Stomach (tissue), 9 donors: ENCODE measurements around the gene ACSL6. TPM values are rescaled to one million over a fixed set of nuclear protein-coding genes. Genes with fewer than 3 reads are reported as not detected.

Experiments used
- DNase-seq, 2 donors: peaks; one replicate each; pipeline versions ENCODE4 v3.0.0 to v3.0.0-alpha.2; 2013 to 2019
- H3K27ac ChIP-seq, 5 donors: fragments of 200-600 bp in 4 of 5; sonication (generic) in 4 of 5; one replicate each; pipeline ENCODE4 v1.5.1; 2013 to 2019; ENCODE audit warnings: mild to moderate bottlenecking in 1 of 5, moderate library complexity in 1 of 5
- H3K27me3 ChIP-seq, 3 donors: fragments of 200-600 bp; sonication (generic); one replicate each; pipeline ENCODE4 v1.5.1; 2017 to 2019; ENCODE audit warnings: mixed run types in 1 of 3
- H3K36me3 ChIP-seq, 4 donors: fragments of 200-600 bp; sonication (generic); 1 replicate in 3 of 4; 2 replicates in 1 of 4; pipeline ENCODE4 v1.5.1; 2016 to 2019
- H3K4me1 ChIP-seq, 4 donors: fragments of 200-600 bp; sonication (generic); one replicate each; pipeline ENCODE4 v1.5.1; 2016 to 2019
- H3K4me3 ChIP-seq, 4 donors: fragments of 200-600 bp; sonication (generic) in 3 of 4; one replicate each; pipeline ENCODE4 v1.5.1; 2016 to 2019; ENCODE audit warnings: mild to moderate bottlenecking in 1 of 4
- H3K9me3 ChIP-seq, 4 donors: fragments of 200-600 bp; sonication (generic); one replicate each; pipeline ENCODE4 v1.5.1; 2016 to 2019
- CTCF ChIP-seq, 7 experiments: fragments of 450-650 bp in 4 of 7; fragments of 200-600 bp in 3 of 7; sonication (generic) in 3 of 7; IDR thresholded peaks; one replicate each; pipeline ENCODE4 v1.5.1; 2016 to 2019; ENCODE audit warnings: antibody characterized with exemption in 7 of 7, control low read depth in 2 of 7, mild to moderate bottlenecking in 1 of 7
- EP300 ChIP-seq: sonication (generic); formaldehyde crosslinking; IDR thresholded peaks from one replicate; pipeline ENCODE4 v1.6.1; 2017; ENCODE audit warnings: antibody characterized with exemption
- POLR2A ChIP-seq, 4 donors: fragments of 450-650 bp; IDR thresholded peaks; one replicate each; pipeline ENCODE4 v1.6.1; 2016; ENCODE audit warnings: antibody characterized with exemption in 4 of 4, control low read depth in 2 of 4, mild to moderate bottlenecking in 1 of 4, moderate library complexity in 1 of 4
- POLR2AphosphoS5 ChIP-seq, 3 donors: sonication (generic); formaldehyde crosslinking; IDR thresholded peaks; one replicate each; pipeline ENCODE4 v1.6.1; 2016; ENCODE audit warnings: antibody characterized with exemption in 3 of 3
- WGBS, 5 donors: extraction: QIAGEN DNeasy Blood & Tissue Kit in 3 of 5; methylation state at CpG; one replicate each; pipeline versions ENCODE4 v1.1.5 to v1.1.7; 2013 to 2018; 5-methylcytosine and 5-hydroxymethylcytosine counted together
- intact Hi-C: fragments of 100-400 bp; cut with DNase I; formaldehyde crosslinking; loops from one replicate; pipeline ENCODE4 v1.15.1; 2023; ENCODE audit warnings: low total_unique reads
- polyA plus RNA-seq, 3 donors: library from polyadenylated mRNA; stranded (reverse); fragments of 200-250 nt; gene quantifications; one replicate each; pipeline ENCODE4 v1.2.3, GENCODE V29; 2013
- total RNA-seq, 5 donors: library from RNA; depleted of rRNA; stranded (reverse); fragments of >200 nt; gene quantifications; one replicate each; pipeline versions ENCODE4 v1.1.0 to v1.2.3, GENCODE V29; 2014 to 2016
- donor health status: healthy with polysubstance abuse.
- donor health status: Bipolar disorder and iron deficiency.
- donor health status: healthy.

ACSL6 gene
- total and polyA plus RNA-seq, 8 donors = 0.19 to 7.2 (median 1.1) TPM; not detected in 2

- TF ChIP-seq POLR2A (IDR thresholded peaks at IDR 0.05) (no peak), EP300 (no peak), POLR2AphosphoS5 (IDR thresholded peaks at IDR 0.05) (no peak), CTCF (IDR thresholded peaks at IDR 0.05) (no peak)
- peaks cover 0 to 71% (median 29%) of the 10 kb centered on the region in 3 donors for H3K27me3 ChIP-seq
- no peak overlapping the region for H3K4me3 ChIP-seq
- H3K27ac ChIP-seq = no peak overlapping the region
- intact Hi-C loops = no loop called here
- peak; percentile 24 to 92 for DNase-seq
- no peaks in the 10 kb centered on the region for H3K9me3 ChIP-seq
- WGBS, 5 donors = 38 to 49% (median 40%) methylated on average over 7 of the region's 7 CpGs
- no peaks in the 10 kb centered on the region for H3K36me3 ChIP-seq
- peaks cover 4 to 19% (median 12%) of the 10 kb centered on the region in 4 donors for H3K4me1 ChIP-seq
Measured at GRCh38 chr5:132012371-132013005, 1.0 kb upstream of the ACSL6 start.

GRCh38 chr5:132010989-132011621, 353 bp downstream of the ACSL6 start:
- Histone ChIP-seq H3K4me1 (peaks cover 4 to 19% (median 12%) of the 10 kb centered on the region in 4 donors), H3K4me3 (peak overlapping the region; percentile 59 to 71 (median 66)), H3K27ac (peak overlapping the region in 1 of 5 donors; percentile 34), H3K36me3 (no peaks in the 10 kb centered on the region), H3K9me3 (no peaks in the 10 kb centered on the region), H3K27me3 (peaks cover 0 to 61% (median 28%) of the 10 kb centered on the region in 3 donors)
- WGBS, 5 donors = 6 to 16% (median 8%) methylated on average over 7 to 46 of the region's 46 CpGs
- intact Hi-C loops = no loop called here
- DNase-seq = peak in 1 of 2 donors; percentile 22
- TF ChIP-seq POLR2A (IDR thresholded peaks at IDR 0.05) = no peak
- no peak for TF ChIP-seq CTCF (IDR thresholded peaks at IDR 0.05)
- TF ChIP-seq EP300 = no peak
- no peak for TF ChIP-seq POLR2AphosphoS5 (IDR thresholded peaks at IDR 0.05)

GRCh38 chr5:132010645-132010988, 841 bp downstream of the ACSL6 start:
- TF ChIP-seq EP300 (no peak), CTCF (IDR thresholded peaks at IDR 0.05) (no peak), POLR2A (IDR thresholded peaks at IDR 0.05) (no peak), POLR2AphosphoS5 (IDR thresholded peaks at IDR 0.05) (no peak)
- Histone ChIP-seq H3K27ac (no peak overlapping the region), H3K4me1 (peaks cover 4 to 19% (median 12%) of the 10 kb centered on the region in 4 donors), H3K4me3 (peak overlapping the region in 3 of 4 donors; percentile 59 to 71 (median 67)), H3K27me3 (peaks cover 0 to 56% (median 23%) of the 10 kb centered on the region in 3 donors), H3K36me3 (no peaks in the 10 kb centered on the region), H3K9me3 (no peaks in the 10 kb centered on the region)
- 68 to 80% (median 79%) methylated on average over 6 of the region's 6 CpGs for WGBS, 5 donors
- DNase-seq = no peak
- intact Hi-C loops = no loop called here

- DNase-seq = no peak
- intact Hi-C loops = loop anchor here (5.0 kb wide), 1 partner anchor 423 kb away; no protein-coding TSS in a partner anchor
- Histone ChIP-seq H3K9me3 (no peaks in the 10 kb centered on the region), H3K36me3 (no peaks in the 10 kb centered on the region), H3K27me3 (peaks cover 0 to 54% (median 22%) of the 10 kb centered on the region in 3 donors), H3K4me3 (no peak overlapping the region), H3K27ac (no peak overlapping the region), H3K4me1 (peaks cover 4 to 19% (median 12%) of the 10 kb centered on the region in 4 donors)
- 59 to 79% (median 72%) methylated on average over 2 to 3 of the region's 3 CpGs for WGBS, 5 donors
- no peak for TF ChIP-seq CTCF (IDR thresholded peaks at IDR 0.05)
- TF ChIP-seq POLR2AphosphoS5 (IDR thresholded peaks at IDR 0.05) = no peak
- TF ChIP-seq EP300 = no peak
- TF ChIP-seq POLR2A (IDR thresholded peaks at IDR 0.05) = no peak
Measured at GRCh38 chr5:132009706-132010405, 1.6 kb downstream of the ACSL6 start.
